ENCODE measurements around the gene TAS1R1. TPM values are rescaled to one million over a fixed set of nuclear protein-coding genes. Genes with fewer than 3 reads are reported as not detected.

Gene TAS1R1
- total RNA-seq, 4 donors from 2014 or later: not detected

DNA sequence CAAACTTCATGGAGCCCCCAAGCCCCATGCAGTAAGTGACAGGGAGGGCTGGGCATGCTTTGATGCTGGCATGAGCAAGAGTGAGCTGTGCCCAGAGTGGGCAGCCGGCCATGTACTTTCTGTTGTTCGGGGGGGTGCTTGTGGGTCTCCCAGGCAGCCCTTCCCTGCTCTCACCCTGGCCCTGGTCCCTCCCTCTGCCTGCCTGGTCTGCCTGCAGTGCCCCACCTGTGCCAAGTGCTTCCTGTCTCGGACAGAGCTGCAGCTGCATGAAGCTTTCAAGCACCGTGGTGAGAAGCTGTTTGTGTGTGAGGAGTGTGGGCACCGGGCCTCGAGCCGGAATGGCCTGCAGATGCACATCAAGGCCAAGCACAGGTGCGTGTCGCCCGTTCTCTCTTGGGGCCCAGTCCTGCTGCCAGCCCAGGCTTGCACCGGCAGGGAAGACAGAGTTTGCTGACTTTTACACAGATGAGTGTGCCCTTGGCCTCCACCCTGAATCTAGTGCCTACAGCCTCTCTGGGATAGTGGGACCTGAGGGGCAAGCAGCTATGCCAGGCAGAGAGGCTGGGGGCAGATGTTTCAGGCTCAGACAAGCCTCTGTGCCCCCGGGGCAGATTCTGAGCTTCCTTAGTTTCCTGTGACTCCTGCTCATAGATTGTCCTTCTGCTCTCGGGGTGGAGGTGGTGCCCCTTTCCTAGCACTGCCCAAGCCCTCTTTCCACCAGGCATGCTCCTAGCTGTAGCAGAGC, 32.3 kb downstream of the TAS1R1 start:
- TF ChIP-seq, protein P1, sequence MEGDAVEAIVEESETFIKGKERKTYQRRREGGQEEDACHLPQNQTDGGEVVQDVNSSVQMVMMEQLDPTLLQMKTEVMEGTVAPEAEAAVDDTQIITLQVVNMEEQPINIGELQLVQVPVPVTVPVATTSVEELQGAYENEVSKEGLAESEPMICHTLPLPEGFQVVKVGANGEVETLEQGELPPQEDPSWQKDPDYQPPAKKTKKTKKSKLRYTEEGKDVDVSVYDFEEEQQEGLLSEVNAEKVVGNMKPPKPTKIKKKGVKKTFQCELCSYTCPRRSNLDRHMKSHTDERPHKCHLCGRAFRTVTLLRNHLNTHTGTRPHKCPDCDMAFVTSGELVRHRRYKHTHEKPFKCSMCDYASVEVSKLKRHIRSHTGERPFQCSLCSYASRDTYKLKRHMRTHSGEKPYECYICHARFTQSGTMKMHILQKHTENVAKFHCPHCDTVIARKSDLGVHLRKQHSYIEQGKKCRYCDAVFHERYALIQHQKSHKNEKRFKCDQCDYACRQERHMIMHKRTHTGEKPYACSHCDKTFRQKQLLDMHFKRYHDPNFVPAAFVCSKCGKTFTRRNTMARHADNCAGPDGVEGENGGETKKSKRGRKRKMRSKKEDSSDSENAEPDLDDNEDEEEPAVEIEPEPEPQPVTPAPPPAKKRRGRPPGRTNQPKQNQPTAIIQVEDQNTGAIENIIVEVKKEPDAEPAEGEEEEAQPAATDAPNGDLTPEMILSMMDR (IDR thresholded peaks at IDR 0.05; ENCODE audit: low read depth): no peak

DNA sequence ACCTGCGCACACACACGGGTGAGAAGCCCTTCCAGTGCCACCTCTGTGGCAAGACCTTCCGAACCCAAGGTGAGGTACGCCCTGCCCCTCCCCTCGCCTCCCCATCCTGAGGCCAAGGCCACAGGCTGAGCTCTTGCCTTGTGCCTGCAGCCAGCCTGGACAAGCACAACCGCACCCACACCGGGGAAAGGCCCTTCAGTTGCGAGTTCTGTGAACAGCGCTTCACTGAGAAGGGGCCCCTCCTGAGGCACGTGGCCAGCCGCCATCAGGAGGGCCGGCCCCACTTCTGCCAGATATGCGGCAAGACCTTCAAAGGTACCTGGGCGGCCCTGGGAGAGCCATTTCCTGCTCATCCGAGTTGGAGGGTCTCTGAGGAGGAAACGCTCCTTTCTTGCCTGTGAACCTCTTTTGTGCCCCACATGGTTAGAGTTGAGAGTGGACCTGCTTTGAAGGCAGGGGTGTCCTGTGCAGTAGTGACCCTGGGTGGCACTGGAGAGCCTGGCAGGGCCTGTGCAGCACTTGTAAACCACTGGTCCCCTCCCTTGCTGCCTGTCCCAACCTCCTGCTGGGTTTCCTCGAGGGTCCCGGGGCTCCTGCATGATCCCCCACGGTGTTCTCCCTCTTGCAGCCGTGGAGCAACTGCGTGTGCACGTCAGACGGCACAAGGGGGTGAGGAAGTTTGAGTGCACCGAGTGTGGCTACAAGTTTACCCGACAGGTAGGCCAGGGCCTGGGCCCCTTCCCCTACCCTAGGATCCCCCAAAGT, 33.2 kb downstream of the TAS1R1 start:
- TF ChIP-seq, protein P1 (IDR thresholded peaks at IDR 0.05; ENCODE audit: low read depth): no peak

DNA sequence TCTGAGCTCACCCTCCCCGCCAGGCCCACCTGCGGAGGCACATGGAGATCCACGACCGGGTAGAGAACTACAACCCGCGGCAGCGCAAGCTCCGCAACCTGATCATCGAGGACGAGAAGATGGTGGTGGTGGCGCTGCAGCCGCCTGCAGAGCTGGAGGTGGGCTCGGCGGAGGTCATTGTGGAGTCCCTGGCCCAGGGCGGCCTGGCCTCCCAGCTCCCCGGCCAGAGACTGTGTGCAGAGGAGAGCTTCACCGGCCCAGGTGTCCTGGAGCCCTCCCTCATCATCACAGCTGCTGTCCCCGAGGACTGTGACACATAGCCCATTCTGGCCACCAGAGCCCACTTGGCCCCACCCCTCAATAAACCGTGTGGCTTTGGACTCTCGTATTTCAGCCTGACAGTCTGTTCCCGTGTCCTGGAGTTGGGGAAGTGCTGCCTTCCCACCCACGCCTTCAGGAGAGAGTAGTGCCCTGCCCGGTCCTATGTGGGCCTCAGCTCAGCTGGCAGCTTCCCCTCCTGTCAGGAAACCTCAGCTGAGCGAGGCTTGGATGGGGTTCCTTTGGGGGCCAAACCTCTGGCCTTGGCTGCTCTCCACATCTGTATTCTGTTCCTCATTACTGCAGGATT, 33.9 kb downstream of the TAS1R1 start:
- TF ChIP-seq, protein P1 (IDR thresholded peaks at IDR 0.05; ENCODE audit: low read depth): no peak

DNA sequence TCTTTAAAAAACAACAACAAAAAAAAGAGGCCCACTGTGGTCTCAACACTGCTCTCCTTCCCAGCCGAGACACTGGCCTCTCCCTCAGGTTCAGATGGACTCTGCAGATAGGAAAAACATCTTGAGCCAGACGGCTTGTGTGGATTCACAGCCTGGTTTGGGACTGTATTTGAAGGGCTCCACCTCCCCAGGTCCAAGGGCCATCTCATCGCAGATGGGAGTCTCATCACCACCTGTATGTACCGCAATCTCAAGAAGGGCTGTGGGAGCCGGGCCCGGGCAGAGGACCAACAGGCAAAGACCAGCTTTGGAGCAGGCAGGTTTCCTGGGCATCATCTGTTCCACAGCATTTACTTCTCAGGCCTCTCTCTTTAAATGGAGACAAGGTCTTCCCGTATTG, 34.9 kb downstream of the TAS1R1 start:
- TF ChIP-seq, protein P1 (IDR thresholded peaks at IDR 0.05; ENCODE audit: low read depth): no peak

DNA sequence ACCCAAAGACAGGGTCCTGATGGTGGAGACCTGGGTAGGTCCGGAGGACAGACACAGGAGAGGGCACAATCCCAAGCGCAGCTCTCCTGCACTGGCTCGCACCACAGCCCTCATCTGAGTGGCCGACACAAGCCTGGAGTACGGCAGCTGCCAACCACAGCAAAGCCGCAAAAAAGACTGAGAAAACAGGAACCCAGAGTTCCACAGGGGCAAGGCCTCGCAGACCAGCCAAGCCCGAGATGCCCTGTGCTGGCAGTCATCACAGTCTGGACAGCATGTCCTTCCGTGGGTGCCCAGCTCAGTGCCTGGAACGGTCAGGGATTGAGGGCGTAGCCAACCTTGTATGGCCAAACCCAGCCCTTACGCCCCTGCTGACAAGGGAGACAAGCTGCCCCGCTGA, 36.1 kb downstream of the TAS1R1 start:
- TF ChIP-seq, protein P1 (IDR thresholded peaks at IDR 0.05; ENCODE audit: low read depth): no peak

DNA sequence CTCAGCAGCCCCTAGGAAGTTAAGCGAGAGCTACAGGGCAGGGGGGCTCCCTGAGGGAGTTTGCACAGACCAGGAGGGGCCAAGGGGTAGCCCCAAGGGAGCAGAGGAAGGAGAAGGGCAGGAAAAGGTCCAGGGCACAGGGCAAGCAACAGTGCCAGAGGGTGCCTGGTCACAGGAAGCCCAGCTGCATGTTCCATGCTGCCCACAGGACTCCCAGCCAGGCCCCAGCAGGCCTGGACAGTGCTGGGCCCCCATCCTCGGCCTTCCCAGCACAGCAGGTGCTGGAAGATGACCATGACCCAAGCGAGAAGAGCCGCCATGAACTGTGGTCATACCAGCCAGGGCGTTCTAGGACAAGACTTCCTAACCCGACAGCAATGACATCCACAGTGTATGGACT, 36.5 kb downstream of the TAS1R1 start:
- TF ChIP-seq, protein P1 (IDR thresholded peaks at IDR 0.05; ENCODE audit: low read depth): no peak

DNA sequence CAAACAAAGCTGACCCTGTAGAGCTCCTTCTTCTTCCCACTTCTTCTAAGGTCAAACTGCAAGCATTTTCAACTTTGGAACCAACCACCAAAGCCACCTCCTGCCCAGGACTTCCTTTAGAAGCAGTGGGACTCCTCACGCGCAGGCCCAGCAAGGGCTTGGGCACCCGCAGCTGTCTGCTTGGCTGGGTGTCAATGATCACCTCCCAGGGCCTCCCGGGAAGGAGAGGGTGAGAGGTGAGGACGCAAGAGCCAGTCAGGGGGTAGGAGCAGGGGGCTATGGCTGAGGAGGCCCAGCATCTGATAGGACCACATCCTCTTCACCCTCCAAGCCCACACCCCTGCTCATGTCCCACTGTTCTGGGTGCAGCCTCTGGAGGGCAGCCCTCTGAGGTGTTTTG, 37.3 kb downstream of the TAS1R1 start:
- TF ChIP-seq, protein P1 (IDR thresholded peaks at IDR 0.05; ENCODE audit: low read depth): no peak
